Progenitor cell of endocrine pancreas (in vitro differentiated cells): ENCODE measurements around the gene TRAF7. TPM values are rescaled to one million over a fixed set of nuclear protein-coding genes. Genes with fewer than 3 reads are reported as not detected.

Source experiments
- DNase-seq: peaks from one replicate; pipeline ENCODE4 v3.0.0; 2021; ENCODE audit warnings: low spot score; ENCODE audit not compliant: unreplicated experiment
- H3K27ac Mint-ChIP-seq: 2 replicates; pipeline ENCODE4 v1.8.0; 2021; ENCODE audit warnings: mild to moderate bottlenecking, moderate library complexity, mixed read lengths
- H3K27me3 Mint-ChIP-seq: 2 replicates; pipeline ENCODE4 v1.8.0; 2021; ENCODE audit warnings: mixed read lengths
- H3K36me3 Mint-ChIP-seq: 2 replicates; pipeline ENCODE4 v1.8.0; 2022; ENCODE audit warnings: mixed read lengths; ENCODE audit not compliant: insufficient read depth
- H3K4me1 Mint-ChIP-seq: 2 replicates; pipeline ENCODE4 v1.8.0; 2021; ENCODE audit warnings: low read depth, mixed read lengths
- H3K4me3 Mint-ChIP-seq: 2 replicates; pipeline ENCODE4 v1.8.0; 2021; ENCODE audit warnings: low read depth, mild to moderate bottlenecking, moderate library complexity, mixed read lengths
- H3K9me3 Mint-ChIP-seq: 2 replicates; pipeline ENCODE4 v1.8.0; 2021; ENCODE audit warnings: low read depth, mixed read lengths
- total RNA-seq: library from RNA; stranded (reverse); gene quantifications from 2 replicates; pipeline ENCODE4 v1.2.1, GENCODE V29; 2021
- TF ChIP-seq, protein P1 (sequence below): fragments of 200-600 bp; sonication (generic); IDR thresholded peaks from one replicate; pipeline ENCODE4 v1.5.0; 2021; ENCODE audit warnings: antibody characterized with exemption, mild to moderate bottlenecking; ENCODE audit not compliant: unreplicated experiment

The TRAF7 gene
- total RNA-seq, 1 donor from 2014 or later, result 85.2 TPM

DNA sequence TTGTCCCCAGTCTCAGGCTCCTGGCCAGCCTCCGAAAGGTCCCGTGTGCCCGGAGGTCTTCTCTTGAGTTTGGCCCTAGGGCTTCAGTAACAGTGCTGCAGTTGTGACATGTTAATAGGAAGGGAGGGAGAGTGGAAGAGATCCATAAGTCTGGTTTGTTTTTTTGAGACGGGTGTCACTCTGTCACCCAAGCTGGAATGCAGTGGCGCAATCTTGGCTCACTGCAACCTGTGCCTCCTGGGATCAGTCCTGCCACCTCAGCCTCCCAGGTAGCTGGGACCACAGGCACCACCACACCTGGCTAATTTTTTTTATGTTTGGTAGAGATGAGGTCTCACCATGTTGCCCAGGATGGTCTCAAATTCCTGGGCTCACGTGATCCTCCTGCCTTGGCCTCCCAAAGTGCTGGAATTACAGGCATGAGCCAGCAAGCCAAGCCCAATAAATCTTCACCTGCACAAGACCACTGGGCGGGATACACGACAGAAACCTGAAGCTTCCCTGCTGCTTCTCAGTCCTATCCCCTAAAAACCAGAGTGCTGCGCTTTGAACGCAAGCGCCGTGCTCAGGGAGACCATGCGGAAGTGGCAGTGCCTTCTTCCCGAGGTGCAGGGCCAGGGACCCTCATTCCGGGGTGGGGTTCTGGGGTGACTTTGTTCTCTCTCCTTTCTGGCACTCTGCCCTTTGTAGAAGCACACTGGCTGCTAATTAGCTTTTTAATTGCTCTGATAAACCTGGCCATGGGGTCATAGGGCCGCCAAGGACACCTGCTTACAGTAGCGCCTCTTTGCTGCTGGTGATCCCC, 10.9 kb downstream of the TRAF7 start:
- DNase-seq, result no peak
- H3K36me3 Mint-ChIP-seq, result peaks cover 2% of the 10 kb centered on the region
- TF ChIP-seq, protein P1, sequence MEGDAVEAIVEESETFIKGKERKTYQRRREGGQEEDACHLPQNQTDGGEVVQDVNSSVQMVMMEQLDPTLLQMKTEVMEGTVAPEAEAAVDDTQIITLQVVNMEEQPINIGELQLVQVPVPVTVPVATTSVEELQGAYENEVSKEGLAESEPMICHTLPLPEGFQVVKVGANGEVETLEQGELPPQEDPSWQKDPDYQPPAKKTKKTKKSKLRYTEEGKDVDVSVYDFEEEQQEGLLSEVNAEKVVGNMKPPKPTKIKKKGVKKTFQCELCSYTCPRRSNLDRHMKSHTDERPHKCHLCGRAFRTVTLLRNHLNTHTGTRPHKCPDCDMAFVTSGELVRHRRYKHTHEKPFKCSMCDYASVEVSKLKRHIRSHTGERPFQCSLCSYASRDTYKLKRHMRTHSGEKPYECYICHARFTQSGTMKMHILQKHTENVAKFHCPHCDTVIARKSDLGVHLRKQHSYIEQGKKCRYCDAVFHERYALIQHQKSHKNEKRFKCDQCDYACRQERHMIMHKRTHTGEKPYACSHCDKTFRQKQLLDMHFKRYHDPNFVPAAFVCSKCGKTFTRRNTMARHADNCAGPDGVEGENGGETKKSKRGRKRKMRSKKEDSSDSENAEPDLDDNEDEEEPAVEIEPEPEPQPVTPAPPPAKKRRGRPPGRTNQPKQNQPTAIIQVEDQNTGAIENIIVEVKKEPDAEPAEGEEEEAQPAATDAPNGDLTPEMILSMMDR, result no peak
- H3K27ac Mint-ChIP-seq, result peak overlapping the region; percentile 86
- no peak overlapping the region for H3K4me3 Mint-ChIP-seq
- no peaks in the 10 kb centered on the region for H3K9me3 Mint-ChIP-seq
- H3K27me3 Mint-ChIP-seq, result no peaks in the 10 kb centered on the region
- no peaks in the 10 kb centered on the region for H3K4me1 Mint-ChIP-seq

DNA sequence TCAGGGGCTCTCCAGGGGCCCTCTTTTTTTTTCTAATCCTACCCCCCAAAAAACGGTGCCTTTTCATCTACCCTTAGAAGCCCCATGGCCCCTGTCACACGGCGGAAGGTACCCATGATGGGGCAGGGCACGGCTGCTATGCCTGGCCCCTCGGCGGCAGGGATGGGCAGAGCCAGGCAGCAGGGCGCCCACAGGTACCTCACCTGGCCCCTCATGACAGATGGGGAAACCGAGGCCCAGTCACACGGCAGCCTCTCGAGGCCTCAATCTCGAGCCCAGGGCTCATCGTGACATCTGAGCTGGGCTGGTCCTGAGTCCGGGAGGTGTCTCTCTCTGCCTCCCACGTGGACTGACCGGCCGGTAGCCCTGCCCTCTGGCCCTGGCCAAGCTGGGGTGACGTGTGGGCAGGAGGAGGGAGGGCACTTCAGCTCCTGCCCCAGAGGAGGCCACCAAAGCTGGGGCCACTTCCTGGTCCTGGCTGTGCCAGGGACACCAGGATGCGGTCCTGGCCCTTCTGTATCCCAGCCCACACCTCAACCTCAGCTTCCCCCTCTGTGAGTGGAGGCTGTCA, 11.6 kb downstream of the TRAF7 start:
- no peaks in the 10 kb centered on the region for H3K27me3 Mint-ChIP-seq
- TF ChIP-seq, protein P1, result no peak
- no peaks in the 10 kb centered on the region for H3K9me3 Mint-ChIP-seq
- no peak for DNase-seq
- H3K27ac Mint-ChIP-seq, result no peak overlapping the region
- no peaks in the 10 kb centered on the region for H3K4me1 Mint-ChIP-seq
- H3K4me3 Mint-ChIP-seq, result no peak overlapping the region
- peaks cover 2% of the 10 kb centered on the region for H3K36me3 Mint-ChIP-seq

DNA sequence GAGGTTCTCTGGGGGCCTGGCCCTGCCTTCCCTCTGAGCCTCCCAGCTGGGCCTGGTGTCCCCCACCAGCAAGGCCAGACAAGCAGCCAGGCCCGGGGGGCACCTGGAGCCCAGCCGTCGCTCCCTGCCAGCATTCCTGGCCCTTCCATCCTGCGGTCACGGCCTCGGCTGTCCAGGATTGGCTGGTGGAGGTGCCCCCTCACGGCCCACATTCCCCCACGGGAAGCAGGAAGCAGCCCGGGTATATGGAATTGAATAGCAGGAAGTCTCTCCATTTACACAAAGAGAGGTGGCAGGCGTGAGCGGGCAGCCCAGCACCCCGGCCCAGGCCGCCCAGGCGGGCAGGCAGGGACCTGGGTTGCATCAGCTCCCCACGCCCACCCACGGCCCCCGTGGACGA, 14.5 kb downstream of the TRAF7 start:
- TF ChIP-seq, protein P1, result no peak
- Mint-ChIP-seq H3K27ac (no peak overlapping the region), H3K4me1 (no peaks in the 10 kb centered on the region), H3K36me3 (peaks cover 8% of the 10 kb centered on the region), H3K9me3 (no peaks in the 10 kb centered on the region), H3K27me3 (no peaks in the 10 kb centered on the region), H3K4me3 (no peak overlapping the region)
- no peak for DNase-seq

DNA sequence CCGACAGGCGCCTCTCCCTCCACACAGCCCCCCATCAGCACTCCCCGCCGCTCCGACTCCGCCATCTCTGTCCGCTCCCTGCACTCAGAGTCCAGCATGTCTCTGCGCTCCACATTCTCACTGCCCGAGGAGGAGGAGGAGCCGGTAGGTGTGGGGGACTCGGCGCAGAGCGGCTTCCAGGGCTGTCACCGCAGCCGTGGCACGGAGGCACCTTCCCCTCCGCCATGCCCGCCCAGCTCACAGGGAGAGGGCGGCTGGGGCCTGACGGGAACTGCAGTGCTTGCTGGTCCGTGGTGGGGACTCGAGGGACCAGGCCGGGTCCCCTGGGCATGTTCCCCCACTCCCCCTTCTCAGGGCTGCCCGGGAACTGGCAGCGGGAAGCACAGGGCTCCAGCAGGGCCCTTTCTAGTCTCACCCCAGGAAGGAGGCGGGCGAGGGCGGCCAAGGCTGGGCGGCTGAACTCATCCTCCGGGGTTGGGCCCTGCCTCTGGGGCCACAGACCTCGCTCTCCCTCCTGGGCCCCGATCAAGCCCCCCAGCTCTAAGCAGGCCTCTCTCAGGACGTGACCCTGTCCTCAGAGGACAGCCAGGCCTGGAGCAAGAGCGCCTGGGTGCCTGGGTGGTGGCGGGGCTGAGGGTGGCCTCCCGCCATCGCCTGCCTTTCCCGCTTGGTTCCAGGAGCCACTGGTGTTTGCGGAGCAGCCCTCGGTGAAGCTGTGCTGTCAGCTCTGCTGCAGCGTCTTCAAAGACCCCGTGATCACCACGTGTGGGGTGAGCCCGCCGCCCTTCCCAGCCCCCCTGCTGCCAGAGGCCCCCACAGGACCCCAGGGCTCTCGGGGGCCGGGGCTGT, 15.2 kb downstream of the TRAF7 start:
- Mint-ChIP-seq H3K4me3 (no peak overlapping the region), H3K27me3 (no peaks in the 10 kb centered on the region), H3K9me3 (no peaks in the 10 kb centered on the region), H3K4me1 (no peaks in the 10 kb centered on the region), H3K27ac (no peak overlapping the region), H3K36me3 (peaks cover 8% of the 10 kb centered on the region)
- DNase-seq, result no peak
- TF ChIP-seq, protein P1, result no peak

DNA sequence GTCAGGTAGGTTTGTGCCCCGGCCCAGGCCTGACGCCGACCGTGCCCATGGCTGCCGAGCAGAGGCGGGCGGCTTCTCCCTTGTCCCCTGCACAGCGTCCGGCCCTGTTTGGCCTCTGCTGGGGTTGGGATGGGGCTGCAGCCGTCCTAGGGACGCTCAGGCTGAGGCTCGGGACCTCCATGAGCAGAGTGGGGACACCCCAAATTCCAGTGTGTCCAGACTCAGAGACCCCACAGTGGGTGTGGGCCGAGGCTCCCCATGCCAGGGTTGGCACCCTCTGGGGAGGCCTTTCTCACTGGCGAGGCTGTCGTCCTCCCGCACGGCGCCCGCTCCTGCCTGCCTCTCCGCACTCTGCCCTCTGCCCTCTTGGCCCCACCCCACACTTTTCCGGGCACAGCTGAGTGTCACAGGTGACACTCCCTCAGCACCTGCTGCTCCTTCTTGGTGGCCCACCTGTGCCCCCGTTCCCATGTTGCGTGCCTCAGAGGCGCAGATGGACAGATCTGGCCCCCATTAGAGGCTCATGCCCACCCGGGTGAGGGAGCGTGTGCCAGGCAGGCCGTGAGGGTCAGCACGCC, 16.1 kb downstream of the TRAF7 start:
- Mint-ChIP-seq H3K27me3 (no peaks in the 10 kb centered on the region), H3K27ac (no peak overlapping the region), H3K4me3 (no peak overlapping the region), H3K9me3 (no peaks in the 10 kb centered on the region), H3K4me1 (no peaks in the 10 kb centered on the region), H3K36me3 (peaks cover 8% of the 10 kb centered on the region)
- DNase-seq, result no peak
- TF ChIP-seq, protein P1, result no peak
